GM12878 (cell line): ENCODE measurements around the gene CSRP1. TPM values are rescaled to one million over a fixed set of nuclear protein-coding genes. Genes with fewer than 3 reads are reported as not detected.

Experiments used
- ATAC-seq: fragments of 200-7000 bp; cut with Tn5 transposase; 3 replicates; pipeline ENCODE4 v1.9.1; 2020; ENCODE audit warnings: mild to moderate bottlenecking, moderate library complexity
- BruUV-seq: library from RNA; stranded (reverse); fragments of 400-500 nt; replicated peaks from 2 replicates; lab custom pipeline; 2021; lab: Mats Ljungman, UMichigan
- CTCF ChIA-PET: fragments of 300-600 bp; sonication (Branson Sonifier 250); formaldehyde crosslinking; extraction: SDS; loops from one replicate; lab custom pipeline; 2021; ENCODE audit warnings: inconsistent platforms; lab: Yijun Ruan, JAX
- POLR2A ChIA-PET: fragments of 350-600 bp; formaldehyde crosslinking; extraction: SDS; loops from one replicate; lab custom pipeline; 2021; ENCODE audit warnings: inconsistent platforms; lab: Charles Lee
- RAD21 ChIA-PET: fragments of 300-600 bp; sonication (Branson Sonifier 250); formaldehyde crosslinking; loops from one replicate; lab custom pipeline; 2023; ENCODE audit warnings: antibody characterized with exemption; ENCODE audit not compliant: unreplicated experiment; lab: Charles Lee
- SMC1A ChIA-PET: fragments of 300-600 bp; sonication (Branson Sonifier 250); formaldehyde crosslinking; loops from one replicate; lab custom pipeline; 2023; ENCODE audit not compliant: unreplicated experiment, uncharacterized antibody; lab: Charles Lee
- DNase-seq: peaks from one replicate; pipeline ENCODE4 v3.0.0-alpha.2; 2011; ENCODE audit warnings: low read depth, low spot score
- FAIRE-seq: peaks from 3 replicates; lab custom pipeline; 2011; peaks lifted over from hg19 to GRCh38; lab: Jason Lieb, UNC
- H2AFZ ChIP-seq: 2 replicates; pipeline ENCODE4 v1.6.0; 2011; ENCODE audit warnings: low read depth, low read length, control low read depth; ENCODE audit not compliant: control insufficient read depth
- H3K27ac ChIP-seq: 2 replicates; pipeline ENCODE4 v1.5.1; 2011; ENCODE audit warnings: control low read depth; ENCODE audit not compliant: control insufficient read depth, insufficient read depth
- H3K27me3 ChIP-seq, 2 experiments: replicated peaks in 1 of 2; 2 replicates each; pipeline versions ENCODE4 v1.6.0 to v1.6.1; 2011; ENCODE audit warnings: low read length in 1 of 2; ENCODE audit not compliant: control insufficient read depth in 2 of 2, insufficient read depth in 2 of 2
- H3K36me3 ChIP-seq, 2 experiments: 2 replicates each; pipeline ENCODE4 v1.5.1; 2011; ENCODE audit warnings: low read length in 1 of 2; ENCODE audit not compliant: control insufficient read depth in 2 of 2, insufficient read depth in 2 of 2
- H3K4me1 ChIP-seq: 2 replicates; pipeline ENCODE4 v1.6.1; 2011; ENCODE audit warnings: mild to moderate bottlenecking, low read length, moderate library complexity, mixed read lengths; ENCODE audit not compliant: control insufficient read depth, insufficient read depth
- H3K4me2 ChIP-seq: 2 replicates; pipeline ENCODE4 v1.6.0; 2011; ENCODE audit warnings: control low read depth; ENCODE audit not compliant: control insufficient read depth, insufficient read depth
- H3K4me3 ChIP-seq: fragments of 200-600 bp; sonication (generic); 2 replicates; pipeline ENCODE4 v1.5.1; 2016
- H3K79me2 ChIP-seq: 2 replicates; pipeline ENCODE4 v1.6.0; 2011; ENCODE audit warnings: low read length; ENCODE audit not compliant: control insufficient read depth, insufficient read depth
- H3K9ac ChIP-seq: 2 replicates; pipeline ENCODE4 v1.8.0; 2011; ENCODE audit warnings: low read length, control low read depth, mixed read lengths; ENCODE audit not compliant: control insufficient read depth, insufficient read depth
- H3K9me3 ChIP-seq: replicated peaks from 3 replicates; pipeline ENCODE4 v1.5.1; 2011; ENCODE audit warnings: mild to moderate bottlenecking, low read length; ENCODE audit not compliant: control insufficient read depth, insufficient read depth
- H4K20me1 ChIP-seq: 2 replicates; pipeline ENCODE4 v1.6.0; 2011; ENCODE audit not compliant: control insufficient read depth, insufficient read depth
- CHD2 ChIP-seq: IDR thresholded peaks from 2 replicates; pipeline ENCODE4 v1.6.1; 2011; ENCODE audit warnings: low read depth, low read length, improper control_type of control experiment, borderline replicate concordance
- HDAC2 ChIP-seq: fragments of 200-600 bp; sonication (generic); IDR thresholded peaks from 2 replicates; pipeline ENCODE4 v1.6.1; 2017
- RUNX3 ChIP-seq: IDR thresholded peaks from 2 replicates; pipeline ENCODE4 v1.6.1; 2012; ENCODE audit warnings: low read length, inconsistent platforms
- SRF ChIP-seq, 2 experiments: IDR thresholded peaks; 2 replicates each; pipeline ENCODE4 v1.6.1; 2011; ENCODE audit warnings: low read depth in 2 of 2, low read length in 2 of 2, mild to moderate bottlenecking in 1 of 2, moderate library complexity in 1 of 2
- TCF3 ChIP-seq: IDR thresholded peaks from 2 replicates; pipeline ENCODE4 v1.6.1; 2012; ENCODE audit warnings: low read depth, mild to moderate bottlenecking, low read length, borderline replicate concordance; ENCODE audit not compliant: insufficient read depth
- YBX1 ChIP-seq: fragments of 450-650 bp; IDR thresholded peaks from 2 replicates; pipeline ENCODE4 v1.6.1; 2016; ENCODE audit warnings: antibody characterized with exemption
- YY1 ChIP-seq: IDR thresholded peaks from 2 replicates; pipeline ENCODE4 v1.6.1; 2011; ENCODE audit warnings: low read depth, mild to moderate bottlenecking, low read length
- ZNF24 ChIP-seq: fragments of 450-650 bp; IDR thresholded peaks from 2 replicates; pipeline ENCODE4 v1.6.1; 2017; ENCODE audit warnings: antibody characterized with exemption, mild to moderate bottlenecking
- WGBS: methylation state at CpG from one replicate; pipeline ENCODE4 v1.1.6; 2016; ENCODE audit warnings: low lambda C conversion rate; ENCODE audit not compliant: insufficient replicate concordance, insufficient coverage; ENCODE audit errors: missing lambda C conversion rate; 5-methylcytosine and 5-hydroxymethylcytosine counted together
- in situ Hi-C: fragments of 300-500 bp; cut with MboI; formaldehyde crosslinking; loops from 9 replicates; pipeline ENCODE4 v1.14.3; 2018; ENCODE audit warnings: mixed read lengths
- intact Hi-C: fragments of 100-400 bp; cut with micrococcal nuclease; formaldehyde crosslinking; loops from one replicate; pipeline ENCODE4 v1.14.2; 2022; ENCODE audit not compliant: unreplicated experiment
- polyA plus RNA-seq, 11 experiments: library from polyadenylated mRNA; depleted of rRNA in 4 of 11; unstranded in 6 of 11; stranded (reverse) in 5 of 11; fragments of >200 nt; fragmentation: Nextera tagmentation in 4 of 11; fragmentation: Illumina TruSeq in 1 of 11; extraction: Ambion mirVana in 4 of 11; extraction: Trizol in 1 of 11; gene quantifications; 1 replicate in 1 of 11; 2 replicates in 10 of 11; pipeline versions ENCODE4 v1.2.1 to v1.2.3, GENCODE V29; 2011 to 2016; ENCODE audit warnings: inconsistent platforms in 2 of 11, missing spikeins in 2 of 11, low read depth in 1 of 11
- total RNA-seq, 4 experiments: library from RNA; depleted of rRNA in 3 of 4; stranded (reverse); fragments of >200 nt in 3 of 4; fragmentation: Illumina TruSeq in 1 of 4; extraction: Trizol in 1 of 4; gene quantifications; 2 replicates each; pipeline versions ENCODE4 v1.2.1 to v1.2.3, GENCODE V29; 2013 to 2021
- TF ChIP-seq, protein P1 (sequence below): IDR thresholded peaks from 2 replicates; pipeline ENCODE4 v1.6.1; 2012; ENCODE audit warnings: mild to moderate bottlenecking, low read depth, low read length
- TF ChIP-seq, protein P2 (sequence below): IDR thresholded peaks from 2 replicates; pipeline ENCODE4 v1.6.1; 2011; ENCODE audit warnings: low read depth, low read length, improper control_type of control experiment, borderline replicate concordance
- TF ChIP-seq, protein P3 (sequence below): IDR thresholded peaks from 2 replicates; pipeline ENCODE4 v1.6.1; 2011; ENCODE audit warnings: mild to moderate bottlenecking, low read depth, low read length, moderate library complexity; ENCODE audit not compliant: insufficient replicate concordance
- TF ChIP-seq, protein P4 (sequence below): fragments of 450-650 bp; IDR thresholded peaks from 2 replicates; pipeline ENCODE4 v1.6.1; 2017; ENCODE audit warnings: mild to moderate bottlenecking, moderate library complexity

CSRP1 gene
- total and polyA plus RNA-seq, 10 of the 15 experiments (the other 5 are each of a cell fraction or from before 2014, with no cell fraction given): 23.4 to 99.2 (median 80.7) TPM

DNA sequence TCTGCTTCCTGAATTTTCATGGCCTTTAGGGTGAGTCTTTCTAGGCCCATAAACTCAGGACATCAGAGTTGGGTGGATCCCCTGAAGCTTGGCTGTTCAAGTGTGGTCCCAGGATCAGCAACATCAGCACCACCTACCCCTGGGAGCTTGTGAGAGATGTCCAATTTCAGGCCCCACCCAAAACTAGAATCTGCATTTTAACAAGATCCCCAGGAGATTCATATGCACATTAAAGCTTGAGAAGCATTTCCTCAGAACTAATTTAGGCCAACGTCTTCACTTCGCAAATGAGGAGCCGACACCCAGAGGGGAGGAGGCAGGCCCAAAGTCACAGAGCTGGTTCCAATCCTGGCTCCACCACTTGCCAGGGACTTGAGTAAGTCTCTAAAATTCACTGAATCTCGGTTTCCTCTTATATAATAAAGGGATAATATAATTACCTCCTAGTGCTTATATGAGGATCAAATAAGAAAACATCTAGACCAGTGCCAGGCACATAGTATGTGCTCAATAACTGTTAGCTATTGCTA lies 27.7 kb downstream of the CSRP1 start:
- Histone ChIP-seq H3K27ac (no peak overlapping the region), H3K36me3 (peaks cover 0 to 3% of the 10 kb centered on the region in 2 experiments; a peak in 3 of 4 replicates), H3K27me3 (no peaks in the 10 kb centered on the region), H4K20me1 (no peaks in the 10 kb centered on the region), H3K9ac (no peak overlapping the region), H2AFZ (no peak overlapping the region; the same call in 1 of the 2 replicates), H3K4me1 (peaks cover 54% of the 10 kb centered on the region), H3K4me3 (no peak overlapping the region), H3K9me3 (no peaks in the 10 kb centered on the region), H3K79me2 (no peaks in the 10 kb centered on the region), H3K4me2 (no peak overlapping the region)
- TF ChIP-seq, protein P1, sequence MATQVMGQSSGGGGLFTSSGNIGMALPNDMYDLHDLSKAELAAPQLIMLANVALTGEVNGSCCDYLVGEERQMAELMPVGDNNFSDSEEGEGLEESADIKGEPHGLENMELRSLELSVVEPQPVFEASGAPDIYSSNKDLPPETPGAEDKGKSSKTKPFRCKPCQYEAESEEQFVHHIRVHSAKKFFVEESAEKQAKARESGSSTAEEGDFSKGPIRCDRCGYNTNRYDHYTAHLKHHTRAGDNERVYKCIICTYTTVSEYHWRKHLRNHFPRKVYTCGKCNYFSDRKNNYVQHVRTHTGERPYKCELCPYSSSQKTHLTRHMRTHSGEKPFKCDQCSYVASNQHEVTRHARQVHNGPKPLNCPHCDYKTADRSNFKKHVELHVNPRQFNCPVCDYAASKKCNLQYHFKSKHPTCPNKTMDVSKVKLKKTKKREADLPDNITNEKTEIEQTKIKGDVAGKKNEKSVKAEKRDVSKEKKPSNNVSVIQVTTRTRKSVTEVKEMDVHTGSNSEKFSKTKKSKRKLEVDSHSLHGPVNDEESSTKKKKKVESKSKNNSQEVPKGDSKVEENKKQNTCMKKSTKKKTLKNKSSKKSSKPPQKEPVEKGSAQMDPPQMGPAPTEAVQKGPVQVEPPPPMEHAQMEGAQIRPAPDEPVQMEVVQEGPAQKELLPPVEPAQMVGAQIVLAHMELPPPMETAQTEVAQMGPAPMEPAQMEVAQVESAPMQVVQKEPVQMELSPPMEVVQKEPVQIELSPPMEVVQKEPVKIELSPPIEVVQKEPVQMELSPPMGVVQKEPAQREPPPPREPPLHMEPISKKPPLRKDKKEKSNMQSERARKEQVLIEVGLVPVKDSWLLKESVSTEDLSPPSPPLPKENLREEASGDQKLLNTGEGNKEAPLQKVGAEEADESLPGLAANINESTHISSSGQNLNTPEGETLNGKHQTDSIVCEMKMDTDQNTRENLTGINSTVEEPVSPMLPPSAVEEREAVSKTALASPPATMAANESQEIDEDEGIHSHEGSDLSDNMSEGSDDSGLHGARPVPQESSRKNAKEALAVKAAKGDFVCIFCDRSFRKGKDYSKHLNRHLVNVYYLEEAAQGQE: no peak
- TF ChIP-seq HDAC2 (no peak), SRF (IDR thresholded peaks at IDR 0.05; ENCODE audit: low read depth in 2 of 2, low read length in 2 of 2) (no peak), YBX1 (no peak), CHD2 (no peak), TCF3 (no peak), RUNX3 (no peak), ZNF24 (no peak), YY1 (no peak)
- TF ChIP-seq, protein P2, sequence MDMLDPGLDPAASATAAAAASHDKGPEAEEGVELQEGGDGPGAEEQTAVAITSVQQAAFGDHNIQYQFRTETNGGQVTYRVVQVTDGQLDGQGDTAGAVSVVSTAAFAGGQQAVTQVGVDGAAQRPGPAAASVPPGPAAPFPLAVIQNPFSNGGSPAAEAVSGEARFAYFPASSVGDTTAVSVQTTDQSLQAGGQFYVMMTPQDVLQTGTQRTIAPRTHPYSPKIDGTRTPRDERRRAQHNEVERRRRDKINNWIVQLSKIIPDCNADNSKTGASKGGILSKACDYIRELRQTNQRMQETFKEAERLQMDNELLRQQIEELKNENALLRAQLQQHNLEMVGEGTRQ: no peak
- TF ChIP-seq, protein P3, sequence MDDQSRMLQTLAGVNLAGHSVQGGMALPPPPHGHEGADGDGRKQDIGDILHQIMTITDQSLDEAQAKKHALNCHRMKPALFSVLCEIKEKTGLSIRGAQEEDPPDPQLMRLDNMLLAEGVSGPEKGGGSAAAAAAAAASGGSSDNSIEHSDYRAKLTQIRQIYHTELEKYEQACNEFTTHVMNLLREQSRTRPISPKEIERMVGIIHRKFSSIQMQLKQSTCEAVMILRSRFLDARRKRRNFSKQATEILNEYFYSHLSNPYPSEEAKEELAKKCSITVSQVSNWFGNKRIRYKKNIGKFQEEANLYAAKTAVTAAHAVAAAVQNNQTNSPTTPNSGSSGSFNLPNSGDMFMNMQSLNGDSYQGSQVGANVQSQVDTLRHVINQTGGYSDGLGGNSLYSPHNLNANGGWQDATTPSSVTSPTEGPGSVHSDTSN: no peak
- TF ChIP-seq, protein P4, sequence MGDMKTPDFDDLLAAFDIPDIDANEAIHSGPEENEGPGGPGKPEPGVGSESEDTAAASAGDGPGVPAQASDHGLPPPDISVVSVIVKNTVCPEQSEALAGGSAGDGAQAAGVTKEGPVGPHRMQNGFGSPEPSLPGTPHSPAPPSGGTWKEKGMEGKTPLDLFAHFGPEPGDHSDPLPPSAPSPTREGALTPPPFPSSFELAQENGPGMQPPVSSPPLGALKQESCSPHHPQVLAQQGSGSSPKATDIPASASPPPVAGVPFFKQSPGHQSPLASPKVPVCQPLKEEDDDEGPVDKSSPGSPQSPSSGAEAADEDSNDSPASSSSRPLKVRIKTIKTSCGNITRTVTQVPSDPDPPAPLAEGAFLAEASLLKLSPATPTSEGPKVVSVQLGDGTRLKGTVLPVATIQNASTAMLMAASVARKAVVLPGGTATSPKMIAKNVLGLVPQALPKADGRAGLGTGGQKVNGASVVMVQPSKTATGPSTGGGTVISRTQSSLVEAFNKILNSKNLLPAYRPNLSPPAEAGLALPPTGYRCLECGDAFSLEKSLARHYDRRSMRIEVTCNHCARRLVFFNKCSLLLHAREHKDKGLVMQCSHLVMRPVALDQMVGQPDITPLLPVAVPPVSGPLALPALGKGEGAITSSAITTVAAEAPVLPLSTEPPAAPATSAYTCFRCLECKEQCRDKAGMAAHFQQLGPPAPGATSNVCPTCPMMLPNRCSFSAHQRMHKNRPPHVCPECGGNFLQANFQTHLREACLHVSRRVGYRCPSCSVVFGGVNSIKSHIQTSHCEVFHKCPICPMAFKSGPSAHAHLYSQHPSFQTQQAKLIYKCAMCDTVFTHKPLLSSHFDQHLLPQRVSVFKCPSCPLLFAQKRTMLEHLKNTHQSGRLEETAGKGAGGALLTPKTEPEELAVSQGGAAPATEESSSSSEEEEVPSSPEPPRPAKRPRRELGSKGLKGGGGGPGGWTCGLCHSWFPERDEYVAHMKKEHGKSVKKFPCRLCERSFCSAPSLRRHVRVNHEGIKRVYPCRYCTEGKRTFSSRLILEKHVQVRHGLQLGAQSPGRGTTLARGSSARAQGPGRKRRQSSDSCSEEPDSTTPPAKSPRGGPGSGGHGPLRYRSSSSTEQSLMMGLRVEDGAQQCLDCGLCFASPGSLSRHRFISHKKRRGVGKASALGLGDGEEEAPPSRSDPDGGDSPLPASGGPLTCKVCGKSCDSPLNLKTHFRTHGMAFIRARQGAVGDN: no peak
- ATAC-seq (no peak), DNase-seq (no peak), FAIRE-seq (no peak)
- ChIA-PET SMC1A (interaction anchor here (1.1 to 17.2 kb wide), 6 partner anchors 18 to 43 kb away, joined by 4 to 514 read pairs (median 48); partner anchors contain the start of gene CSRP1), RAD21 (interaction anchor here (3.7 to 14.2 kb wide), 4 partner anchors 28 to 74 kb away, joined by 32 to 505 read pairs (median 172); partner anchors contain the start of gene CSRP1), CTCF (interaction anchor here (1.2 to 17.1 kb wide), 9 partner anchors 10 to 314 kb away, joined by 3 to 814 read pairs (median 63); partner anchors contain the start of genes CSRP1 and PHLDA3), POLR2A (interaction anchor here (1.0 to 5.2 kb wide), 7 partner anchors 11 to 74 kb away, joined by 3 to 68 read pairs (median 15); partner anchors contain the start of gene PHLDA3)
- in situ Hi-C loops (no loop called here), intact Hi-C loops (no loop called here)
- no TSS peak for BruUV-seq
- 91% methylated on average over 4 of the region's 4 CpGs for WGBS
